HEK293 (cell line): ENCODE data around the gene PITX1.

Source experiments
- CTCF ChIA-PET: fragments of 350-600 bp; formaldehyde crosslinking; extraction: SDS; loops from one replicate; lab custom pipeline; 2021; ENCODE audit warnings: antibody characterized with exemption; lab: Yijun Ruan, JAX
- POLR2A ChIA-PET: fragments of 300-600 bp; formaldehyde crosslinking; extraction: SDS; loops from one replicate; lab custom pipeline; 2020; ENCODE audit warnings: antibody characterized with exemption, inconsistent platforms; lab: Yijun Ruan, JAX
- H3K27ac ChIP-seq: fragments of 200-500 bp; sonication (Bioruptor generic); 2 replicates; pipeline ENCODE4 v1.5.1; 2014; ENCODE audit warnings: low read depth, low read length, control low read depth, inconsistent platforms; ENCODE audit errors: extremely low read depth
- H3K36me3 ChIP-seq, 2 experiments: fragments of 200-500 bp in 1 of 2; sonication (Bioruptor generic) in 1 of 2; 1 replicate in 1 of 2; 2 replicates in 1 of 2; pipeline ENCODE4 v1.5.1; 2014 to 2017; ENCODE audit warnings: inconsistent platforms in 2 of 2, low read length in 2 of 2; ENCODE audit not compliant: control insufficient read depth in 2 of 2, insufficient read depth in 1 of 2
- H3K4me1 ChIP-seq: fragments of 200-500 bp; sonication (Bioruptor generic); 2 replicates; pipeline ENCODE4 v1.5.1; 2014; ENCODE audit warnings: mild to moderate bottlenecking, low read length, inconsistent platforms; ENCODE audit not compliant: control insufficient read depth, insufficient read depth
- H3K4me3 ChIP-seq: 2 replicates; pipeline ENCODE4 v1.5.1; 2011; ENCODE audit warnings: low read depth, mild to moderate bottlenecking, control low read depth, low read length, moderate library complexity
- H3K9me3 ChIP-seq: fragments of 200-500 bp; sonication (Bioruptor generic); 2 replicates; pipeline ENCODE4 v1.5.1; 2014; ENCODE audit warnings: low read depth, low read length, inconsistent platforms; ENCODE audit not compliant: control insufficient read depth, insufficient read depth
- BCL11A ChIP-seq: fragments of 450-650 bp; formaldehyde crosslinking; IDR thresholded peaks from 2 replicates; pipeline ENCODE4 v1.5.1; 2016; ENCODE audit warnings: low read depth, missing biosample characterization, missing genetic modification characterization
- GLI2 ChIP-seq: fragments of 450-650 bp; formaldehyde crosslinking; IDR thresholded peaks from 2 replicates; pipeline ENCODE4; 2017; ENCODE audit warnings: missing biosample characterization, missing genetic modification characterization, low read depth, borderline replicate concordance
- MZF1 ChIP-seq: fragments of 450-650 bp; formaldehyde crosslinking; IDR thresholded peaks from 2 replicates; pipeline ENCODE4 v1.5.1; 2017; ENCODE audit warnings: missing biosample characterization, missing genetic modification characterization, borderline replicate concordance
- PRDM6 ChIP-seq: fragments of 450-650 bp; formaldehyde crosslinking; IDR thresholded peaks from 2 replicates; pipeline ENCODE4 v1.5.1; 2017; ENCODE audit warnings: missing biosample characterization, missing genetic modification characterization
- SALL2 ChIP-seq: fragments of 450-650 bp; formaldehyde crosslinking; IDR thresholded peaks from 2 replicates; pipeline ENCODE4 v1.5.0; 2017; ENCODE audit warnings: missing biosample characterization, mild to moderate bottlenecking, missing genetic modification characterization, borderline replicate concordance
- TRIM28 ChIP-seq: IDR thresholded peaks from 2 replicates; pipeline ENCODE4 v1.6.1; 2011; ENCODE audit warnings: low read length, control low read depth, borderline replicate concordance
- ZBTB6 ChIP-seq: fragments of 450-650 bp; formaldehyde crosslinking; IDR thresholded peaks from 2 replicates; pipeline ENCODE4 v1.5.1; 2017; ENCODE audit warnings: missing biosample characterization, missing genetic modification characterization
- ZNF19 ChIP-seq: fragments of 450-650 bp; formaldehyde crosslinking; IDR thresholded peaks from 2 replicates; pipeline ENCODE4; 2016; ENCODE audit warnings: missing biosample characterization, missing genetic modification characterization, low read depth
- ZNF221 ChIP-seq: fragments of 450-650 bp; formaldehyde crosslinking; IDR thresholded peaks from 2 replicates; pipeline ENCODE4 v1.5.1; 2017; ENCODE audit warnings: missing biosample characterization, missing genetic modification characterization, borderline replicate concordance
- ZNF274 ChIP-seq, 2 experiments: fragments of 200-500 bp in 1 of 2; fragments of 450-650 bp in 1 of 2; sonication (Bioruptor generic) in 1 of 2; formaldehyde crosslinking in 1 of 2; IDR thresholded peaks; 2 replicates each; pipeline versions ENCODE4 v1.5.1 to v1.6.1; 2014 to 2016; ENCODE audit warnings: borderline replicate concordance in 1 of 2, inconsistent platforms in 1 of 2, low read length in 1 of 2, missing biosample characterization in 1 of 2, missing genetic modification characterization in 1 of 2
- ZNF311 ChIP-seq: fragments of 450-650 bp; formaldehyde crosslinking; IDR thresholded peaks from 2 replicates; pipeline ENCODE4 v1.5.1; 2017; ENCODE audit warnings: missing biosample characterization, missing genetic modification characterization, borderline replicate concordance
- ZNF350 ChIP-seq: fragments of 450-650 bp; formaldehyde crosslinking; IDR thresholded peaks from 2 replicates; pipeline ENCODE4 v1.5.0; 2017; ENCODE audit warnings: missing biosample characterization, mild to moderate bottlenecking, missing genetic modification characterization
- ZNF501 ChIP-seq: fragments of 450-650 bp; formaldehyde crosslinking; IDR thresholded peaks from 2 replicates; pipeline ENCODE4 v1.5.1; 2016; ENCODE audit warnings: missing biosample characterization, missing genetic modification characterization
- ZNF510 ChIP-seq: fragments of 450-650 bp; formaldehyde crosslinking; IDR thresholded peaks from 2 replicates; pipeline ENCODE4 v1.5.1; 2018; ENCODE audit warnings: mild to moderate bottlenecking, missing genetic modification characterization, missing biosample characterization; ENCODE audit not compliant: insufficient replicate concordance
- ZNF585B ChIP-seq: fragments of 450-650 bp; formaldehyde crosslinking; IDR thresholded peaks from 2 replicates; pipeline ENCODE4 v1.5.1; 2016; ENCODE audit warnings: missing biosample characterization, missing genetic modification characterization
- ZNF600 ChIP-seq: fragments of 450-650 bp; formaldehyde crosslinking; IDR thresholded peaks from 2 replicates; pipeline ENCODE4 v1.5.1; 2016; ENCODE audit warnings: missing biosample characterization, missing genetic modification characterization
- ZNF670 ChIP-seq: fragments of 450-650 bp; formaldehyde crosslinking; IDR thresholded peaks from 2 replicates; pipeline ENCODE4 v1.5.1; 2016; ENCODE audit warnings: missing biosample characterization, missing genetic modification characterization, low read depth
- ZNF776 ChIP-seq: fragments of 450-650 bp; formaldehyde crosslinking; IDR thresholded peaks from 2 replicates; pipeline ENCODE4 v1.5.0; 2017; ENCODE audit warnings: missing biosample characterization, missing genetic modification characterization, borderline replicate concordance
- ZSCAN18 ChIP-seq: fragments of 450-650 bp; formaldehyde crosslinking; IDR thresholded peaks from 2 replicates; pipeline ENCODE4 v1.5.1; 2016; ENCODE audit warnings: missing biosample characterization, missing genetic modification characterization
- ZSCAN5A ChIP-seq: fragments of 450-650 bp; formaldehyde crosslinking; IDR thresholded peaks from 2 replicates; pipeline ENCODE4 v1.5.1; 2016; ENCODE audit warnings: missing biosample characterization, missing genetic modification characterization

The PITX1 gene

GRCh38 chr5:135065306-135066265 lies 31.6 kb upstream of the PITX1 start:
- no peaks in the 10 kb centered on the region for H3K4me1 ChIP-seq
- H3K9me3 ChIP-seq, result no peaks in the 10 kb centered on the region
- H3K36me3 ChIP-seq, result no peaks in the 10 kb centered on the region
- CTCF ChIA-PET, result no interaction called here
- no peak overlapping the region for H3K27ac ChIP-seq
- no peak overlapping the region for H3K4me3 ChIP-seq
- TF ChIP-seq GLI2, result no peak
- TF ChIP-seq ZSCAN18, result no peak
- TF ChIP-seq ZNF350 (tag by site-specific recombination), result no peak
- no peak for TF ChIP-seq MZF1 (tag by site-specific recombination)
- TF ChIP-seq ZNF221 (tag by site-specific recombination), result no peak
- TF ChIP-seq ZSCAN5A, result no peak
- TF ChIP-seq ZBTB6 (tag by site-specific recombination), result no peak
- no peak for TF ChIP-seq ZNF585B
- TF ChIP-seq ZNF311 (tag by site-specific recombination), result no peak
- no peak for TF ChIP-seq BCL11A
- TF ChIP-seq ZNF670 (tag by site-specific recombination), result no peak
- TF ChIP-seq ZNF600 (tag by site-specific recombination), result no peak
- no peak for TF ChIP-seq ZNF510 (tag by site-specific recombination)
- TF ChIP-seq PRDM6, result no peak
- TF ChIP-seq SALL2 (tag by site-specific recombination), result no peak
- TF ChIP-seq TRIM28, result no peak
- no peak for TF ChIP-seq ZNF19 (tag by site-specific recombination)
- TF ChIP-seq ZNF501 (tag by site-specific recombination), result no peak
- TF ChIP-seq ZNF776 (tag by site-specific recombination), result no peak
- no peak for TF ChIP-seq ZNF274 (IDR thresholded peaks at IDR 0.05; ENCODE audit: low read length)
- TF ChIP-seq ZNF274 (tag by site-specific recombination; IDR thresholded peaks at IDR 0.05; ENCODE audit: borderline replicate concordance), result no peak
- TF ChIP-seq, all 188 proteins: peak for 0
- POLR2A ChIA-PET, result no interaction called here
